ENCODE measurements around the gene SLC17A8.
"Not testable (repeated sequence)": the region's sequence is repeated elsewhere in the genome, so short reads cannot be mapped to it uniquely, and the experiment has no call there.

The SLC17A8 gene

GRCh38 chr12:100356644-100357223 is at the start of gene SLC17A8:
Gene SLC17A8, plus strand, starts transcription at chr12:100357074. Its CDS starts 318 bp downstream, at chr12:100357392.
- peak; percentile 30 for DNase-seq (ENCODE audit: low spot score)

- not testable (repeated sequence) for DNase-seq (ENCODE audit: low spot score)
Measured at GRCh38 chr12:100308138-100308537, 48.7 kb upstream of the SLC17A8 start.

DNA sequence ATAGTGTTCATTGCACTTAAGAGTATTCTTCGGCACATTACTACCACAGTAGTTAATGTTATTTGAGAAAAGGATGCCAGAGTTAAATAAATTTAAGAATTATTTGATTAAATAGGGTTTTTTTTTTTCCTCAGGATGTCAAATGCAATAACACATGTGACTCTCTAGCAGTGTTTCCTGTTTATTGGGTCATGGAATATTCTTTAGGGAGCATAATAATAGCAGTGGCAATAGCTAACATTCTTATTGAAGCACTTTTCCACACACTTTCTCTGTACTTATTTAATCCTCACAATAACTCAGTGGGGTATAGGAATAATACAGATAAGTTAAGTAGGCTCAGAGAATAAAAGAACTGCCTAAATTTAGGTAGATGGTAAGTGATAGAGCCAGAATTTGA is 45.6 kb upstream of the SLC17A8 start:
- DNase-seq (ENCODE audit: low spot score): no peak

- DNase-seq (ENCODE audit: low spot score): no peak
Measured at GRCh38 chr12:100317371-100317770, 39.5 kb upstream of the SLC17A8 start.

DNA sequence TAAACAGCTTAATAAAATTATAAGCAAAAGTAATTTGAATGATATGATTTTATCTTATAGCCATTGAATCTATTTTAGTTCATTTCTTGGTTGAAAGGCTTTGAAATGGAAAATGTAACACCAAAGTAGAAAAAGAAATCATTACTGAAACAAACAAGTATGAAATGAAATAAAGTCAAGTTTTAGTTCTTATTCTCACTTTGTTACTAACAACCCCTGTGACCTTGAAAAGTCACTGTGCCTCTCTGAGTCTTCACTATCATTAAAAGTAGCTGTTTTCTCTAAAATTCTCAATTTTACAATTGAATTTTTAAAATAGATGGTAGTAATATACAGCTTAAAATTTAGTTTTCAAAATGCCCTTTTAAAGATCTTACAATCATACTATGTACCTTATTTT is 32.4 kb upstream of the SLC17A8 start:
- no peak for DNase-seq (ENCODE audit: low spot score)

GRCh38 chr12:100326208-100326607 is 30.7 kb upstream of the SLC17A8 start:
- DNase-seq (ENCODE audit: low spot score): no peak

GRCh38 chr12:100329800-100330199 is 27.1 kb upstream of the SLC17A8 start:
- DNase-seq (ENCODE audit: low spot score): no peak

GRCh38 chr12:100331871-100332270 is 25.0 kb upstream of the SLC17A8 start:
- no peak for DNase-seq (ENCODE audit: low spot score)

DNA sequence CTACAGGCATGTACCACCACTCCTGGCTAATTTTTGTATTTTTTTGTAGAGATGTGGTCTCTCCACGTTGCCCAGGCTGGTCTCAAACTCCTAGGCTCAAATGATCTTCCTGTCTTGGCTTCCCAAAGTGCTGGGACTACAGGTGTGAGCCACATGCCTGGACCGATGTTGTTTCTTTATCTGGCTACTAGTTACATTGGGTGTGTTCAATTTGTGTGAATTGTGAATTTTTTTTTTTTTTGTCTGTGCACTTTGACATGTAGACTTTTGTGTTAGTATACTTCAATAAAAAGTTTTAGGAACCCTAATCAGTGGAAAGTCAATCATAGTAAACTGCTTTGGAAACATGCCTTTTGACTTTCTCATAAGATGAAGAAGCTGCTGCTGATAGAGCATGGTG is 24.0 kb upstream of the SLC17A8 start:
- DNase-seq (ENCODE audit: low spot score): no peak

DNA sequence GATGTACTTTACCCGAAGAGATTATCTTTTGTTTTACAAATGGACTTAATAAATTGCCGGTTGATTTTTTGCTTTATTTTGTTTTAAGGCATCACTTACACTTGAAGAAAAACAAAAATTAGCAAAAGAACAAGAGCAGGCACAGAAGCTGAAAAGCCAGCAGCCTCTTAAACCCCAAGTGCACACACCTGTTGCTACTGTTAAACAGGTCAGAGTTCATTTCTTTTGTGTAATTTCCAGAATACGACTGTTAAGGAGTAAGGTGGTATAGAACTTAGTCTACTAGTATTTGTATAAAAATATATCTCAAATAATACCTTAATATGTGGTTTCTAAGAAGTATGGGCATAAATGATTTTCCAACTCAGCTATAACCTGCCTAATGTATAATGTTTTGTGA is 19.6 kb upstream of the SLC17A8 start:
- no peak for DNase-seq (ENCODE audit: low spot score)

- no peak for DNase-seq (ENCODE audit: low spot score)
Measured at GRCh38 chr12:100337727-100338126, 19.1 kb upstream of the SLC17A8 start.

DNA sequence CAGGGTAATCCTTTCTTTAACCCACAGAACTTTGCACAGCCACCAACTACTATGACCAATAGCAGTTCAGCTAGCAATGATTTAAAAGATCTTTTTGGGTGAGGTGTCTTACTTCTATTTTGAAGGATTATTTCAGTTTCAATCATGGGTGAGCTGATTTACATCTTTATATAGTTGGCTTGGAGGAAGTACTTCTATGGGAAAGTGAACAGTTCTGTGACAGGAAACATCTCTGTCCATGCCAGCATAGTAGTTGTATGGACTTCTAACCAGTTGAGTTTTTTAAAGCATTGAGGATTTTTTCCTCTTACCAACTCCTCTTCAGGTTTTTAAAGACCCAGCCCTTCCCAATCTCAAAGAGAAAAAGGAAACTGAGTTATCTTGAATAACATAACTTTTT is 17.8 kb upstream of the SLC17A8 start:
- no peak for DNase-seq (ENCODE audit: low spot score)

- not testable (repeated sequence) for DNase-seq (ENCODE audit: low spot score)
Measured at GRCh38 chr12:100342897-100343296, 14.0 kb upstream of the SLC17A8 start.

- not testable (repeated sequence) for DNase-seq (ENCODE audit: low spot score)
Measured at GRCh38 chr12:100344351-100344750, 12.5 kb upstream of the SLC17A8 start.

DNA sequence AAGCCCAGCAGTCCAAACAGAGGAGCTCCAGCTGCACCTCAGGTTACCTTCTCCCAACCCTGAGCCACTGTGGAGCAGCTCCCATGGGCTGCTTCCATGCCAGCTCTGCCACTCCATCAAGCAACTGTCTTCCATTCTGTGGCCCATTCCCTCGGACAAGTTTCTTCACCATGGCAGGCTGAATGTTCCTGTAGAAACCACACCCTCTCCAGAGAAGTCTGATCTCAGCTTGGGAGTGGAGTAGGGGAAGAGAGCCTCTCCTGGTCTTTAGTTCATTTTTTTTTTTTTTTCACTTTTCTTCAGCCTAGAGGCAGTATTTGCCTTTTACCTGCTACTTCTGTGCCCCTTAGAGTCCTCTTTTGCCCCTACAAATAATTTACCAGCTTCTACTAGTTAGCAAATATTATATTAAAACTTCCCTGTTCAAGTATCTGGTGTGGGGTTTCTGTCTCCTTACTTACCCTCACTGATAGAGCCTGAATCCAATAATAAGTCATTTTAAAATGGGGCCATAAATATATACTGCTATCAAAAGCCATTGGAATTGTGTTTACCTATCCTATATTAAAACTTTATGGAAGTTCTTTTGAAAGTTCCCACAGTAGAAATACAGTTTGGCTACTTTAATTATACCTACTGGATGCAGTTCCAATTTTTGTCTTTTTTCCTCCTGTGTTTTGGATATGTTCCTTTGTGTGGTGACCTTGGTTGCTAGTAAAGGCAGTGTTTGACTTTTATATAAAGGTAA is 11.7 kb upstream of the SLC17A8 start:
- no peak for DNase-seq (ENCODE audit: low spot score)

- no peak for DNase-seq (ENCODE audit: low spot score)
Measured at GRCh38 chr12:100346660-100347059, 10.2 kb upstream of the SLC17A8 start.

- DNase-seq (ENCODE audit: low spot score): peak; percentile 23
Measured at GRCh38 chr12:100348657-100349454, 8.0 kb upstream of the SLC17A8 start.

DNA sequence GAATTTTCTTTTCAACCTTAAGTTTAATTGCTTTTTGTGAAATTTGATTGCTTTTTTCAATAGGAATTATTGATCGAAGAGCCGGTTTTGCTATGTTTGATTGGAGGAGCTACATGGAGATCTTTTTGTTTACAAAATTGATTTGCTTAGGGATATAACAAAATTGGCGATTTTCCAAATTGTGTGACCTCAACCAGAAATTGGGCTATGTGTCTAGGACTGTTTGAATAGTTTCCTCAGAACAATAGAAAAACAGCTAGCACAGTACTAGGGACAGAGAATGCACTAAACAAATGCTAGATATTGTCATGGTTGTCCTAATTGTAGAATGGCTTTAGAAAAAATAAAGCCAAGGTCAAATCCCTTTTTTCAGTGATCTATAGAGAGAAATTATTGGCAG is 2.4 kb downstream of the SLC17A8 start:
- no peak for DNase-seq (ENCODE audit: low spot score)

GRCh38 chr12:100359822-100360221 is 2.9 kb downstream of the SLC17A8 start:
- DNase-seq (ENCODE audit: low spot score): peak; percentile 45

GRCh38 chr12:100360450-100360849 is 3.6 kb downstream of the SLC17A8 start:
- DNase-seq (ENCODE audit: low spot score): no peak

DNA sequence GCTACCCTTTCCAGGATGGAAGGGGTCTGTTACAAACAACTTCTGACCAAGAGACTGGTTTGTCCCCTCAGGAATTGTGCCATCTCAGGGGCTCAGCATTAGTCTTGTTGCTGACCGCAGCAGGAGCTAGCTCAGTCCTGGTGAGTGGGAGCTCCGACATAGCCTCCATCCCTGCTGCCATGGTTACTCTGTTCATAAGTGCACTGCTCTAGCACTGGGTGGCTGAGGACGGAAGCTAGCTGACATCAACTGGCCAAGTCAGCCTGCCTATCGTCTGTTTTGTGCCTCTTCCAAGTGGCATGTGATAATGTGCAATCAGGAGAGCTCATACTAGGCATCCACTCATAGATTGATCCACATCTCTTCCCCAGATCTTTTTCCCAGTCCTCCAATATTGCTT is 7.5 kb downstream of the SLC17A8 start:
- DNase-seq (ENCODE audit: low spot score): no peak

- no peak for DNase-seq (ENCODE audit: low spot score)
Measured at GRCh38 chr12:100365411-100365810, 8.5 kb downstream of the SLC17A8 start.

- DNase-seq (ENCODE audit: low spot score): no peak
Measured at GRCh38 chr12:100368066-100368465, 11.2 kb downstream of the SLC17A8 start.

Data from AG20443 (cell line).